DMS 273 (cell line): ENCODE measurements around the gene TPCN1.
A peak's percentile ranks its signal among the peaks of the same experiment; 100 is the strongest.

Experiments used
- DNase-seq: peaks from one replicate; lab custom pipeline; 2025; ENCODE audit not compliant: unreplicated experiment; lab: John Stamatoyannopoulos, UW

Gene TPCN1

GRCh38 chr12:113257564-113257963 lies 36.3 kb downstream of the TPCN1 start:
- DNase-seq = no peak

- DNase-seq = peak; percentile 52
Observed at GRCh38 chr12:113260127-113260526, 38.9 kb downstream of the TPCN1 start.

- no peak for DNase-seq
Observed at GRCh38 chr12:113260636-113261300, 39.5 kb downstream of the TPCN1 start.

DNA sequence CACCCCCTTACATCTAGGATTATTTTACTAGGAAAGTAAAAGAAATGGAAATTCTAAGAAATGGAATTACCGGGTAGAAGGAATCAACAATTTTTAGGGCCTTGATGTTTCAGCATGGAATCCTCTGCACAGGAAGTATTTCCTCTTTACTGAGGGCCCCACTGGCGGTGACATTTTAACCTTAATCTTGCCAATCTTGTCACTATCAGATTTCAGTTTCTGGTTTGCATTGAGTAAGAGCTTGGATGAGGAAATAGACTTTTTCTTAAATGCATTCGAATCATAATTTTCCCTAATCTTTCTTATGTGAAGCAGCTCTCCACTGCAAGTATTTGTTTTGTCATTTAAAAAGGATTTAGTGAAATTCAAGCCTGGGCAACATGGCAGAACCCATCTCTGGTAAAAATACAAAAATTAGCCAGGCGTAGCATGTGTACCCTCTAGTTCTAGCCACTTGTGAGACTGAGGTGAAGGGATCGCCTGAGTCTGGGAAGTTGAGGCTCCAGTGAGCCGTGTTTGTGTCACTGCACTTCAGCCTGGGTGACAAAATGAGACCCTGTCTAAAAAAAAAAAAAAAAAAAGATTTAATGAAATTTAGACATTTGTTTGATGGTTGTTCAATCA lies 40.7 kb downstream of the TPCN1 start:
- DNase-seq = no peak

DNA sequence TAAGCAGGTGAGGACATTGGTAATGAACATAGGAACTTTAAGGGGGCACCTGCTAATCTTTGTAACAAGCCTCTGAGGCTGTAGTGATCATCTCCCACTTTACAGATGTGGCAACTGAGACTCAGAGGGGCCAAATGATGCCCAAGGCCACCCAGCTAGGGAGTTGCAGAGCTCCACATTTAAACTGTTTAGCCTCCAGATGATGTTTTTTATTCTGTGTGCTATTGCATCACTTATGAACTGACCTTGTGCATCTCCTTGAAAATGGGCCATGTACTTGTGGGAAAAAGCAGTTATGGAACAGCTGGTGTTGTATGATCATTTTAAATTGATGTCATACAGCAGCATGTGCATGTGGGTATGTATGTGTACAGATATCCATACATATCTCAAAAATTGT lies 41.4 kb downstream of the TPCN1 start:
- DNase-seq = no peak

- DNase-seq = no peak
Observed at GRCh38 chr12:113263431-113263963, 42.2 kb downstream of the TPCN1 start.

- DNase-seq = no peak
Observed at GRCh38 chr12:113266106-113266895, 45.0 kb downstream of the TPCN1 start.

DNA sequence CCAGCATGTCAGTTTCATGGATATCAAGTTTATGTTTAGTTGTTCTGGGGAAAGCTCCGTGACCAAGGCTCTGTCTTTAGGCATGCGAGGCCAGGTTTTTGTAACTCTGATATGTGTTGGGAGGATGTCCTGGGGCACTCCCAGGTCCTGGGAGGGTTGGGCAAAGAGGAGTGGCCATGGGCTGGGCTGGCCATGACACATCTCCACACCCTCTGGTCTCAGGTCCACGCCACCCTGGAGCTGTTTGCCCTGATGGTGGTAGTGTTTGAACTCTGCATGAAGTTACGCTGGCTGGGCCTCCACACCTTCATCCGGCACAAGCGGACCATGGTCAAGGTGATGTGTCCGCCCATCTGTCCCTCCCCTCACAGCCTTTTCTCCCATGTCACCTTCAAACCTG lies 46.4 kb downstream of the TPCN1 start:
- no peak for DNase-seq

- DNase-seq = no peak
Observed at GRCh38 chr12:113268136-113268535, 46.9 kb downstream of the TPCN1 start.

- no peak for DNase-seq
Observed at GRCh38 chr12:113268621-113269020, 47.4 kb downstream of the TPCN1 start.

DNA sequence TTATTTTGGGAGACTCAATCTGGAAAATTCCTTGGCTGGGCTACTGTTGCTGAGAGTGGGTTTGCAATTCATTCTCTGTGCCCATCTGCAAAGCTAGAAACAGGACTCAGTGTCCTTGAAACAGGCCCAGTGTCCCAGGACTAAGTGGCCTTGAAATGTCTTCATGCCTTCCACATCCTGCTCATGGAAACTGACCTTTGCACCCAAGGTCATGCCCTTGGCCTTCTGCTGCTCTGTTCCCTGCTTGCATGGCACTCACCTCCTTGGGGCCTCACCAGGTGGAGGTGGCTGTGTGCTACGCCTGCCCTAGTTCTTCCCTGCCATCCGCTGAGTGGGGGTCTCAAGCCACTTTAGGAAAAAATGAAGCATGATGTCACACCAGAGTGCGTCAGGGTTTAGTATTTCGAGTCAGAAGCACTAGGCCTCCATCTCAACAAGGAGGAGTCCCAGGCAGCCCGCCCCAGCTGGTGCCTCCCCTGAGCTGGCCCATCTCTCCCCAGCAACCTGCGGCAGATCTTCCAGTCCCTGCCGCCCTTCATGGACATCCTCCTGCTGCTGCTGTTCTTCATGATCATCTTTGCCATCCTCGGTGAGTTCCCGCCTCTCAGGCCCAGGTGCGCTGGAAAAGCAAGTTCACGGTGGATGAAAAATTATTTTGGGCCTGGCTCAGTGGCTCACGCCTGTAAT lies 48.1 kb downstream of the TPCN1 start:
- DNase-seq = no peak

- DNase-seq = no peak
Observed at GRCh38 chr12:113270709-113271009, 49.4 kb downstream of the TPCN1 start.

DNA sequence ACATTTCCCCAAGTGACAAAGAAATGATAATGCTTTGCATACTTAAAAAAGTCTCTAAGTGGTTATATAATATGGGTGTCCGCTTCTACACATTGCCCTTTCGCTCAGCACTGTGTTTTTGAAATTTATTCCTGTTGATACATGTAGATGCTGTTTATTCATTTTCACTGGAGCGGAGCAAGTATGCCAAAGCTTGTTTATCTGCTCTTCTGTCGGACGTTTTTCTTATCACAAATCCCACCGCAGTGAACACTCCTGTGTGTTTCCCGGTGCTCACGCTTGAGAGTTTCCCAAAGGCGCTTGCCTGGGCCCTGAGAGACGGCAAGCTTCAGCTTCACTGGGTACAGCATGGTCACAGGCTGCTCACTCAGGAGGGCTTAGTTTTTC lies 50.2 kb downstream of the TPCN1 start:
- no peak for DNase-seq

- DNase-seq = no peak
Observed at GRCh38 chr12:113271853-113272561, 50.7 kb downstream of the TPCN1 start.

GRCh38 chr12:113273053-113273725 lies 51.9 kb downstream of the TPCN1 start:
- DNase-seq = no peak

- no peak for DNase-seq
Observed at GRCh38 chr12:113274848-113275247, 53.6 kb downstream of the TPCN1 start.

GRCh38 chr12:113276306-113276705 lies 55.0 kb downstream of the TPCN1 start:
- DNase-seq = no peak

DNA sequence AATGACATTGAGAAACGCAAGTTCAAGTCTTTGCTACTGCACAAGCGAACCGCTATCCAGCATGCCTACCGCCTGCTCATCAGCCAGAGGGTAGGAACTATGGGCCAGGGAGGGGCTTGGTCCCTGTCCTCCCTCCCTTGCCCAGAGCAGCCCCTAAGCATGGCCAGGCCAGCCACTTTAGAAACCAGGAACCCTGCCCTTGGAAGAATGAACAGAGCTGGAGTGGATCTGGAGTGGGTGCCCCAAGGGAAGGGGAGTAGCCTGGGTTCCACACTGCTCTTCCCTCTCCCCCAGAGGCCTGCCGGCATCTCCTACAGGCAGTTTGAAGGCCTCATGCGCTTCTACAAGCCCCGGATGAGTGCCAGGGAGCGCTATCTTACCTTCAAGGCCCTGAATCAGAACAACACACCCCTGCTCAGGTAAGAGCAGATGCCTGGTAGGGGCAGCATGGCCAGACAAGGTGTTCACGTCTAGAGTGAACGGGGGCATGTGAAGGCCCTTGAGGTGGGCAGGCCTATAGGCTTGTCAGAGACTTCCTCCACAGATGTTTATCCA lies 55.8 kb downstream of the TPCN1 start:
- no peak for DNase-seq

- no peak for DNase-seq
Observed at GRCh38 chr12:113277511-113277910, 56.2 kb downstream of the TPCN1 start.

GRCh38 chr12:113278141-113278540 lies 56.9 kb downstream of the TPCN1 start:
- DNase-seq = no peak
